ENCODE results near the gene KHNYN.

- TF ChIP-seq POLR2A (IDR thresholded peaks at IDR 0.05): peak in 1 of 2 donors; percentile 57
- no peak for TF ChIP-seq CTCF (IDR thresholded peaks at IDR 0.05)
These were observed 11.3 kb upstream of the KHNYN start for GRCh38 chr14:24418492-24418873.
